HepG2 (cell line): ENCODE measurements around the gene HOXB4. TPM values are rescaled to one million over a fixed set of nuclear protein-coding genes. Genes with fewer than 3 reads are reported as not detected.

Experiments
- ATAC-seq: fragments of 200-7000 bp; cut with Tn5 transposase; 3 replicates; pipeline ENCODE4 v1.9.1; 2020; ENCODE audit warnings: mild to moderate bottlenecking, moderate library complexity
- BruUV-seq: library from RNA; stranded (reverse); fragments of 400-500 nt; replicated peaks from 2 replicates; lab custom pipeline; 2021; lab: Mats Ljungman, UMichigan
- CTCF ChIA-PET: fragments of 300-600 bp; formaldehyde crosslinking; extraction: SDS; loops from one replicate; lab custom pipeline; 2021; ENCODE audit warnings: low total read pairs, inconsistent platforms, low intra/inter-chr PET ratio; lab: Yijun Ruan, JAX
- POLR2A ChIA-PET: fragments of 350-600 bp; sonication (Branson Sonifier 250); formaldehyde crosslinking; loops from one replicate; lab custom pipeline; 2020; ENCODE audit warnings: antibody characterized with exemption, inconsistent platforms; lab: Yijun Ruan, JAX
- DNase-seq: peaks from one replicate; pipeline ENCODE4 v3.0.0-alpha.2; 2015; ENCODE audit warnings: low spot score
- FAIRE-seq: peaks from 3 replicates; lab custom pipeline; 2011; peaks lifted over from hg19 to GRCh38; lab: Jason Lieb, UNC
- H2AFZ ChIP-seq: one replicate; pipeline ENCODE4 v1.6.1; 2011; ENCODE audit warnings: low read length, inconsistent platforms
- H3K27ac ChIP-seq: fragments of 300-600 bp; 3 replicates; pipeline ENCODE4 v1.8.0; 2011; ENCODE audit warnings: mixed run types, mild to moderate bottlenecking, mixed read lengths, low read length, inconsistent platforms; ENCODE audit not compliant: insufficient read depth; ENCODE audit errors: extremely low read length
- H3K27me3 ChIP-seq, 2 experiments: fragments of 200-600 bp in 1 of 2; 2 replicates in 1 of 2; 3 replicates in 1 of 2; pipeline versions ENCODE4 v1.6.0 to v1.8.0; 2011; ENCODE audit warnings: low read length in 2 of 2, mild to moderate bottlenecking in 2 of 2, moderate library complexity in 2 of 2, inconsistent platforms in 1 of 2; ENCODE audit not compliant: insufficient read depth in 2 of 2, control insufficient read depth in 1 of 2
- H3K36me3 ChIP-seq, 2 experiments: fragments of 200-600 bp in 1 of 2; replicated peaks in 1 of 2; 2 replicates in 1 of 2; 3 replicates in 1 of 2; pipeline versions ENCODE4 v1.5.1 to v1.8.0; 2011; ENCODE audit warnings: low read length in 2 of 2, inconsistent platforms in 1 of 2; ENCODE audit not compliant: insufficient read depth in 2 of 2, control insufficient read depth in 1 of 2
- H3K4me1 ChIP-seq: 2 replicates; pipeline ENCODE4 v1.5.1; 2012; ENCODE audit warnings: low read length, inconsistent platforms; ENCODE audit not compliant: insufficient read depth
- H3K4me2 ChIP-seq: 2 replicates; pipeline ENCODE4 v1.6.0; 2011; ENCODE audit warnings: low read depth, low read length, inconsistent platforms
- H3K4me3 ChIP-seq, 3 experiments: fragments of 200-600 bp in 1 of 3; sonication (generic), shearing (Covaris generic) in 1 of 3; replicated peaks in 1 of 3; 2 replicates each; pipeline ENCODE4 v1.5.1; 2011 to 2016; ENCODE audit warnings: low read length in 3 of 3, inconsistent platforms in 2 of 3, low read depth in 2 of 3, mild to moderate bottlenecking in 2 of 3, control low read depth in 1 of 3, mixed read lengths in 1 of 3; ENCODE audit not compliant: insufficient read depth in 1 of 3
- H3K79me2 ChIP-seq: one replicate; pipeline ENCODE4 v1.6.1; 2011; ENCODE audit warnings: low read length, inconsistent platforms; ENCODE audit not compliant: insufficient read depth
- H3K9ac ChIP-seq: 2 replicates; pipeline ENCODE4 v1.6.0; 2011; ENCODE audit warnings: mild to moderate bottlenecking, low read depth, low read length, inconsistent platforms; ENCODE audit not compliant: insufficient read depth
- H3K9me3 ChIP-seq: 2 replicates; pipeline ENCODE4 v1.5.1; 2012; ENCODE audit warnings: mild to moderate bottlenecking, low read length
- H4K20me1 ChIP-seq: 2 replicates; pipeline ENCODE4 v1.6.0; 2011; ENCODE audit warnings: inconsistent platforms, mild to moderate bottlenecking, low read length, moderate library complexity; ENCODE audit not compliant: insufficient read depth
- FOSL1 ChIP-seq: sonication (generic); formaldehyde crosslinking; IDR thresholded peaks from 2 replicates; pipeline ENCODE4 v1.9.0; 2021; ENCODE audit warnings: missing genetic modification reagents, borderline replicate concordance
- MTF2 ChIP-seq: sonication (generic); formaldehyde crosslinking; IDR thresholded peaks from 2 replicates; pipeline ENCODE4 v1.5.0; 2020; ENCODE audit warnings: missing genetic modification reagents, borderline replicate concordance
- SP2 ChIP-seq: sonication (generic); formaldehyde crosslinking; IDR thresholded peaks from 2 replicates; pipeline ENCODE4 v1.5.1; 2020; ENCODE audit warnings: mild to moderate bottlenecking, missing genetic modification reagents
- YY1 ChIP-seq: IDR thresholded peaks from 2 replicates; pipeline ENCODE4 v1.6.1; 2011; ENCODE audit warnings: low read length, low read depth, moderate library complexity, mild to moderate bottlenecking; ENCODE audit not compliant: insufficient read depth, insufficient replicate concordance
- ZFP41 ChIP-seq: sonication (generic); formaldehyde crosslinking; IDR thresholded peaks from 2 replicates; pipeline ENCODE4 v1.4.0; 2020; ENCODE audit warnings: mild to moderate bottlenecking, missing genetic modification reagents, borderline replicate concordance
- ZNF552 ChIP-seq: sonication (generic); formaldehyde crosslinking; IDR thresholded peaks from 2 replicates; pipeline ENCODE4 v1.9.0; 2022; ENCODE audit warnings: missing genetic modification reagents, mild to moderate bottlenecking, borderline replicate concordance
- WGBS: methylation state at CpG from one replicate; pipeline ENCODE4 v1.1.6; 2017; ENCODE audit warnings: low lambda C conversion rate; 5-methylcytosine and 5-hydroxymethylcytosine counted together
- in situ Hi-C: cut with HindIII; loops from 2 replicates; pipeline ENCODE4 v1.10.0; 2017; ENCODE audit warnings: low pct_unique_long_range_greater_than_20kb; ENCODE audit not compliant: extremely low pct_ligation_motif_present
- intact Hi-C: fragments of 100-400 bp; cut with micrococcal nuclease; formaldehyde crosslinking; loops from one replicate; pipeline ENCODE4 v1.10.0; 2022; ENCODE audit not compliant: unreplicated experiment
- polyA plus RNA-seq, 8 experiments: library from polyadenylated mRNA; depleted of rRNA in 3 of 8; stranded (reverse) in 7 of 8; unstranded in 1 of 8; fragments of >200 nt; fragmentation: Illumina TruSeq in 4 of 8; extraction: Trizol in 4 of 8; gene quantifications; 2 replicates each; pipeline versions ENCODE4 v1.2.1 to v1.2.3, GENCODE V29; 2011 to 2016; ENCODE audit warnings: low read depth in 4 of 8, missing spikeins in 1 of 8, mixed read lengths in 1 of 8; ENCODE audit not compliant: insufficient read depth in 1 of 8
- total RNA-seq, 5 experiments: library from RNA; depleted of rRNA; stranded (reverse); fragments of >200 nt; fragmentation: Illumina TruSeq; extraction: Trizol; gene quantifications; 2 replicates each; pipeline ENCODE4 v1.2.3, GENCODE V29; 2016; ENCODE audit warnings: low read depth in 1 of 5
- TF ChIP-seq, protein P1 (sequence below): sonication (generic); formaldehyde crosslinking; IDR thresholded peaks from 2 replicates; pipeline ENCODE4 v1.9.0; 2022; ENCODE audit warnings: low read depth, missing genetic modification reagents
- TF ChIP-seq, protein P2 (sequence below): sonication (generic); formaldehyde crosslinking; IDR thresholded peaks from 2 replicates; pipeline ENCODE4 v1.4.0; 2020; ENCODE audit warnings: missing genetic modification reagents

HOXB4 gene
- total and polyA plus RNA-seq, 2 of the 13 experiments (the other 11 are each of a cell fraction or from before 2014, with no cell fraction given) = not detected

DNA sequence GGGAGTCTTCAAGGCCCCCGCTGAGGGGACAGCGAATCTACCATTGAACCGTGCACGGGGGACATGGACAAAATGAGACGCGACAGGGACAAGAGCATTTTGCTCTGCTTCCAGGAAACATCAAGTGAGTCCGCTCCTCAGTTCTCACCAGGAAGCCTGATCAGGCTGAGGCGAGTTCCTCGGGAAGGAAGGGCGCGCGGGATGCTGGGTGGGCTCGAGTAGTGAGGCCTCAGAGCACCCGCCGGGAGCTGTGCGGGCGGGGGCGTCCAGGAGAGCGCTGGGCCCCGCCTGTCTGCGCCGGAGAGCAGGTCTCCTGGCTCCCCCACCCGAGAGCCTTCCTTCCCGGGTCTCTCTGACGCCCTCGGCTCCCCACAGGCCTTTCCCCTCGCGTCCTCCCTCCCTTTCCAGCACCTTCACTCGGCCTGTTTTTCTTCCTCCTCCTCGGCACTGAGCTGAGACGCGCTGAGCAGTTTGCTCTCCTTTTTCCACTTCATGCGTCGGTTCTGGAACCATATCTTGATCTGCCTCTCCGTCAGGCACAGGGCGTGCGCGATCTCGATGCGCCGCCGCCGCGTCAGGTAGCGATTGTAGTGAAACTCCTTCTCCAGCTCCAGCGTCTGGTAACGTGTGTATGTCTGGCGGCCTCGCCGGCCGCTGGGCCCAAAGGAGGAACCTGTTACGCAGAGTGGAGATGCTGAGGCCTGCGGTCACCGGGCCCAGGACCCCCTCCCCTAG is 18.0 kb upstream of the HOXB4 start:
- DNase-seq (no peak), ATAC-seq (no peak), FAIRE-seq (no peak)
- BruUV-seq = no TSS peak
- H3K4me2 ChIP-seq = no peak overlapping the region
- H3K79me2 ChIP-seq = no peaks in the 10 kb centered on the region
- peaks cover 52 to 91% of the 10 kb centered on the region in 2 experiments for H3K27me3 ChIP-seq
- H3K9me3 ChIP-seq = no peaks in the 10 kb centered on the region
- ChIA-PET CTCF (no interaction called here), POLR2A (no interaction called here)
- H3K4me3 ChIP-seq = no peak overlapping the region
- no peak overlapping the region for H2AFZ ChIP-seq
- TF ChIP-seq YY1 (no peak), MTF2 (CRISPR knock-in tag) (peak; percentile 88), ZNF552 (CRISPR knock-in tag) (no peak), SP2 (CRISPR knock-in tag) (no peak), FOSL1 (CRISPR knock-in tag) (no peak), ZFP41 (CRISPR knock-in tag) (no peak)
- TF ChIP-seq, protein P1, sequence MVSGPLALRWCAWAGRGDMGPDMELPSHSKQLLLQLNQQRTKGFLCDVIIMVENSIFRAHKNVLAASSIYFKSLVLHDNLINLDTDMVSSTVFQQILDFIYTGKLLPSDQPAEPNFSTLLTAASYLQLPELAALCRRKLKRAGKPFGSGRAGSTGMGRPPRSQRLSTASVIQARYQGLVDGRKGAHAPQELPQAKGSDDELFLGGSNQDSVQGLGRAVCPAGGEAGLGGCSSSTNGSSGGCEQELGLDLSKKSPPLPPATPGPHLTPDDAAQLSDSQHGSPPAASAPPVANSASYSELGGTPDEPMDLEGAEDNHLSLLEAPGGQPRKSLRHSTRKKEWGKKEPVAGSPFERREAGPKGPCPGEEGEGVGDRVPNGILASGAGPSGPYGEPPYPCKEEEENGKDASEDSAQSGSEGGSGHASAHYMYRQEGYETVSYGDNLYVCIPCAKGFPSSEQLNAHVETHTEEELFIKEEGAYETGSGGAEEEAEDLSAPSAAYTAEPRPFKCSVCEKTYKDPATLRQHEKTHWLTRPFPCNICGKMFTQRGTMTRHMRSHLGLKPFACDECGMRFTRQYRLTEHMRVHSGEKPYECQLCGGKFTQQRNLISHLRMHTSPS (CRISPR knock-in tag) = no peak
- TF ChIP-seq, protein P2, sequence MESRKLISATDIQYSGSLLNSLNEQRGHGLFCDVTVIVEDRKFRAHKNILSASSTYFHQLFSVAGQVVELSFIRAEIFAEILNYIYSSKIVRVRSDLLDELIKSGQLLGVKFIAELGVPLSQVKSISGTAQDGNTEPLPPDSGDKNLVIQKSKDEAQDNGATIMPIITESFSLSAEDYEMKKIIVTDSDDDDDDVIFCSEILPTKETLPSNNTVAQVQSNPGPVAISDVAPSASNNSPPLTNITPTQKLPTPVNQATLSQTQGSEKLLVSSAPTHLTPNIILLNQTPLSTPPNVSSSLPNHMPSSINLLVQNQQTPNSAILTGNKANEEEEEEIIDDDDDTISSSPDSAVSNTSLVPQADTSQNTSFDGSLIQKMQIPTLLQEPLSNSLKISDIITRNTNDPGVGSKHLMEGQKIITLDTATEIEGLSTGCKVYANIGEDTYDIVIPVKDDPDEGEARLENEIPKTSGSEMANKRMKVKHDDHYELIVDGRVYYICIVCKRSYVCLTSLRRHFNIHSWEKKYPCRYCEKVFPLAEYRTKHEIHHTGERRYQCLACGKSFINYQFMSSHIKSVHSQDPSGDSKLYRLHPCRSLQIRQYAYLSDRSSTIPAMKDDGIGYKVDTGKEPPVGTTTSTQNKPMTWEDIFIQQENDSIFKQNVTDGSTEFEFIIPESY (CRISPR knock-in tag) = no peak
- H3K9ac ChIP-seq = no peak overlapping the region
- H3K4me1 ChIP-seq = 0 out of 2 replicates have a peak, but pooled peaks cover 6% of the 10 kb centered on the region
- 16% methylated on average over 45 of the region's 54 CpGs for whole genome bisulfite sequencing
- intact Hi-C loops = no loop called here
- in situ Hi-C loops = loop anchor here (5.0 kb wide), 1 partner anchor 444 kb away; no protein-coding TSS in a partner anchor
- no peaks in the 10 kb centered on the region for H3K36me3 ChIP-seq
- no peak overlapping the region for H3K27ac ChIP-seq
- H4K20me1 ChIP-seq = no peaks in the 10 kb centered on the region
